22Rv1 (cell line): ENCODE results near the gene LRMDA.

Experiments
- H3K27ac ChIP-seq: fragments of 450-650 bp; 2 replicates; pipeline ENCODE4 v1.5.1; 2017
- ZFX ChIP-seq: fragments of 450-650 bp; IDR thresholded peaks from 2 replicates; pipeline ENCODE4 v1.6.1; 2017; ENCODE audit warnings: antibody characterized with exemption, borderline replicate concordance
- TF ChIP-seq, protein P1 (sequence below): fragments of 450-650 bp; IDR thresholded peaks from 2 replicates; pipeline ENCODE4 v1.5.1; 2017; ENCODE audit warnings: mild to moderate bottlenecking

LRMDA gene

DNA sequence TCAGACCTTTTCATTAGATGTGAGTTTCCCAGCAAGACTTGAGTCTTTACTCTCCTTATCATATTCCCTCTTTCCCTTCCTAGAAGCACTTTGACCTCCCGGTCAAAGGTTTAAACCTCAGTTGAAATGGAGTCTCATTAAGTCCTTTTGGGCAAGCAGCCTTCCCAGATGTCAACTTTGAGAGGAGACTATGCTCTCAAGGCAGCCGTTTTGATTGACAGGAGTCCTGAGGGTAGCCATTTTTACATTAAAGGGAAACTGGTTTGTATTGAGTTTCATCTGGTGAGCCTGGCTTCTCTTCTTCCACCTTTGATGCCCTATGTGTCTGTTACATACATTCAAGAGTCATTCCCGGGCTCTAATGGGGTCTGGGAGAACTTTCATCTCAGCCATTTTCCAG is 685.1 kb downstream of the LRMDA start:
- peak overlapping the region; percentile 97 for H3K27ac ChIP-seq
- TF ChIP-seq, protein P1, sequence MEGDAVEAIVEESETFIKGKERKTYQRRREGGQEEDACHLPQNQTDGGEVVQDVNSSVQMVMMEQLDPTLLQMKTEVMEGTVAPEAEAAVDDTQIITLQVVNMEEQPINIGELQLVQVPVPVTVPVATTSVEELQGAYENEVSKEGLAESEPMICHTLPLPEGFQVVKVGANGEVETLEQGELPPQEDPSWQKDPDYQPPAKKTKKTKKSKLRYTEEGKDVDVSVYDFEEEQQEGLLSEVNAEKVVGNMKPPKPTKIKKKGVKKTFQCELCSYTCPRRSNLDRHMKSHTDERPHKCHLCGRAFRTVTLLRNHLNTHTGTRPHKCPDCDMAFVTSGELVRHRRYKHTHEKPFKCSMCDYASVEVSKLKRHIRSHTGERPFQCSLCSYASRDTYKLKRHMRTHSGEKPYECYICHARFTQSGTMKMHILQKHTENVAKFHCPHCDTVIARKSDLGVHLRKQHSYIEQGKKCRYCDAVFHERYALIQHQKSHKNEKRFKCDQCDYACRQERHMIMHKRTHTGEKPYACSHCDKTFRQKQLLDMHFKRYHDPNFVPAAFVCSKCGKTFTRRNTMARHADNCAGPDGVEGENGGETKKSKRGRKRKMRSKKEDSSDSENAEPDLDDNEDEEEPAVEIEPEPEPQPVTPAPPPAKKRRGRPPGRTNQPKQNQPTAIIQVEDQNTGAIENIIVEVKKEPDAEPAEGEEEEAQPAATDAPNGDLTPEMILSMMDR = no peak
- TF ChIP-seq ZFX = no peak

GRCh38 chr10:76117949-76118348 is 686.5 kb downstream of the LRMDA start:
- peak overlapping the region; percentile 97 for H3K27ac ChIP-seq
- TF ChIP-seq ZFX = no peak
- TF ChIP-seq, protein P1 = no peak

DNA sequence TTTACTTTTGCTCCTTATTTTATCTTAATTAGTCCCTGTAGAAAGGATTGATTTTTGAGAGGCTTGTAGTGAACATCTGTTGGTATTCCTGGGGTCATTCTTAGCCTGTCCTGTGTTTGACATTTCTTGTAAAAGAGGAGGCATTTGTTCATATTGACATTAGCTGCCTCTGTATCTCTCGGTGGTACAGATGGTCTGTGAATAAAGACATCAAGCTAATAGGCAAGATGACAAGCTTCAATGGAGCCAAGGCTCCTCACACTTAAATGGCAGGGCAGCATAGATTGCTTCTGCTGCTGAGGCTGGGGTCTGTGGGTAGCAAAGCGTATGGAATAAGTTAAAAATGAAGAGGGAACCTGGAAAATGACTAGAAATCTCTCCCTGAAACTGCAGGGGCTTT is 687.6 kb downstream of the LRMDA start:
- no peak overlapping the region for H3K27ac ChIP-seq
- TF ChIP-seq ZFX = no peak
- TF ChIP-seq, protein P1 = no peak

DNA sequence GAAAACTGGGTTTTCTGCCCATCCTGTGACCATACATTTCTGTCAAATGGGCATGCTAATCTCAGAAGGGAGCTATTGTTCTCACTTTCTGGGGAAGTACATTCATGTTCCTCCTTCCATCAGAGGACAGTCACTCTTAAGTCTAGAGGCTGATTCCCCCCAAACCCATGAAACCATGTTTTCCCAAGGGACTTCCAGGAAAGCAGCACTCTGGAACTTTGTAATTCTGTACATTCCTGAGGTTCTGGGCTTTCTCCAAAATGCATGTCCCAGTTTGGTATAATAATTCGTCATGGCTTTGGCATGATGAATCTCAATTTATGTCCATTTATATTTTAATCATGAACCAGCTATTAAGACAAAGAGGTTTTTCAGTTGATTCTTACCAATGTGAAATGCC is 688.1 kb downstream of the LRMDA start:
- TF ChIP-seq, protein P1 = no peak
- TF ChIP-seq ZFX = no peak
- H3K27ac ChIP-seq = no peak overlapping the region

DNA sequence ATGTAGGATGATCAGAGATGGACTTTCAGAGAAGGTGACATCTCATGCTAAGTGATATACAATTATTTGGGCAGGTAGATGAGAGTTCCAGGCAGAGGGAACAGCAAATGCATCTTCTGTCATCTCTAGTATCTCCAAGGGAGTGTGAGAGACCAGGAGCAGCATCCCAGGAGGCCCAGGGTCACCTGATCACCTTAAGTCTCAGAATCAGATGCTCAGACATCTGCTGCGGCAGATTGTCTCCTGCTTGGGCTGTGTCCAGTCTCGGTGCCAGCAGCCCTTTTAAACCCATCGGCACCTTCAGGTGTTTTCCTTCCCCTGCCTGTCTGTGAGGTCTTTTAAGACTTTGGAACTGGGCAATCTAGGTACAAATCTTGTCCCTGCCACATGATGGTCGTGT is 690.6 kb downstream of the LRMDA start:
- TF ChIP-seq, protein P1 = no peak
- no peak for TF ChIP-seq ZFX
- no peak overlapping the region for H3K27ac ChIP-seq

DNA sequence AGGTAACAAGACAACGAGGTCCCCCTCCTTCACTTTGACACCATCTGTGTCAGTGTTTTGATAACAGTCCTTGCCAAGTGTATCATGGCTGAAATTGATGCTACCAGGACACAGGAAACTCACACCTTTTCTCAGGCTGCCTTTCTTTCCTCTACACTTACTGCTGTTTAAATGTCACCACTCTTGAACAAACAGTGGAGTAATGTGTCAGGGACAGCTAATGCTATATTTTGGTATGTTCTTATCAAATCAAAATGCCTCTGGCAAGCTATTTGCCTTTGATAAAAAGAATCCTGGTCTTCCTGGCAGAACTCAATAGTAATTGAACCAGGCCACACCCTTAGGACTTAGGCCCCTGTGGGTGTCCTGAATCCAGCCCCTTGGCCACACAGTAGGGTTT is 692.9 kb downstream of the LRMDA start:
- H3K27ac ChIP-seq = no peak overlapping the region
- TF ChIP-seq, protein P1 = no peak
- TF ChIP-seq ZFX = no peak

DNA sequence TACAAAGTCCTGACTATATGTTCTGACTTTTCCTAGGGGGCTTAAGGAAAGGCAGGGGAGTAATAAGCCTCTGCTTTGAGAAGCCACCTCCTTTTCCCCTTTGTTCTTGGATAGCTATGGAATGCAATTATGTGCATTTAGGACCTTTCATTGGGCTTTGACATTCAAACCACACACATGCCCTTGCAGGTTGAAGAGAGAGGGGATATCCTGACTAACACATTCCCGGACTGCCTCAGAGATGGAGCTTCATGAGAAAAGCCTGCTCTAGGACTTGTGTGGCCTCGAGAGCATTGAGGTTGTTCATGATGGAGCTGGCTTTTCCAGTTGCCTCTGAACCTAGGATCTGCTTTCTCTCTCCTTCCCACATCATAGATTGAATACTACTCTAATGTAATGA is 694.5 kb downstream of the LRMDA start:
- no peak overlapping the region for H3K27ac ChIP-seq
- TF ChIP-seq, protein P1 = no peak
- no peak for TF ChIP-seq ZFX
